HG03064 (cell line): Measurements from ENCODE around the gene PRAC1.

Experiments used
- ATAC-seq: cut with Tn5 transposase; IDR thresholded peaks from one replicate; pipeline ENCODE4 v1.9.1; 2021; ENCODE audit warnings: low read depth; ENCODE audit not compliant: unreplicated experiment

PRAC1 gene

GRCh38 chr17:48715496-48716399, 6.6 kb downstream of the PRAC1 start:
- ATAC-seq: no peak

GRCh38 chr17:48711128-48711527, 11.2 kb downstream of the PRAC1 start:
- no peak for ATAC-seq

GRCh38 chr17:48704361-48705248, 17.7 kb downstream of the PRAC1 start:
- no peak for ATAC-seq

- ATAC-seq: no peak
Measured at GRCh38 chr17:48701864-48702532, 20.3 kb downstream of the PRAC1 start.

- ATAC-seq: no peak
Measured at GRCh38 chr17:48693178-48693577, 29.1 kb downstream of the PRAC1 start.

GRCh38 chr17:48692049-48692448, 30.3 kb downstream of the PRAC1 start:
- no peak for ATAC-seq

- ATAC-seq: no peak
Measured at GRCh38 chr17:48690655-48691054, 31.7 kb downstream of the PRAC1 start.

- no peak for ATAC-seq
Measured at GRCh38 chr17:48681609-48682008, 40.7 kb downstream of the PRAC1 start.

- no peak for ATAC-seq
Measured at GRCh38 chr17:48679385-48680096, 42.8 kb downstream of the PRAC1 start.

GRCh38 chr17:48678141-48678971, 44.0 kb downstream of the PRAC1 start:
- ATAC-seq: peak; percentile 59

GRCh38 chr17:48676963-48677558, 45.3 kb downstream of the PRAC1 start:
- no peak for ATAC-seq

GRCh38 chr17:48672340-48672739, 50.0 kb downstream of the PRAC1 start:
- ATAC-seq: no peak
